HCT116 (cell line): ENCODE results near the gene TRIM60. TPM values are rescaled to one million over a fixed set of nuclear protein-coding genes. Genes with fewer than 3 reads are reported as not detected.

Source experiments
- ATAC-seq: fragments of 200-7000 bp; cut with Tn5 transposase; 2 replicates; pipeline ENCODE4 v1.9.1; 2020; ENCODE audit warnings: mild to moderate bottlenecking, moderate library complexity
- BruUV-seq: library from RNA; stranded (reverse); fragments of 400-500 nt; replicated peaks from 2 replicates; lab custom pipeline; 2021; lab: Mats Ljungman, UMichigan
- CTCF ChIA-PET: fragments of 300-600 bp; sonication (Branson Sonifier 250); formaldehyde crosslinking; loops from one replicate; lab custom pipeline; 2021; ENCODE audit warnings: antibody characterized with exemption; lab: Charles Lee
- POLR2A ChIA-PET: fragments of 300-600, 350-600 bp; sonication (Branson Sonifier 250); formaldehyde crosslinking; loops from one replicate; lab custom pipeline; 2021; ENCODE audit warnings: antibody characterized with exemption; lab: Charles Lee
- RAD21 ChIA-PET, 2 experiments: fragments of 300-600 bp; sonication (Branson Sonifier 250); formaldehyde crosslinking; loops; one replicate each; lab custom pipeline; 2023; ENCODE audit warnings: low total read pairs in 2 of 2; ENCODE audit not compliant: uncharacterized antibody in 2 of 2, unreplicated experiment in 2 of 2, low non-redundant PET in 1 of 2; lab: Charles Lee
- DNase-seq: peaks from one replicate; pipeline ENCODE4 v3.0.0-alpha.2; 2010; ENCODE audit warnings: low read depth, low spot score
- H2AFZ ChIP-seq: fragments of 200-600 bp; shearing (Covaris generic), sonication (generic); 2 replicates; pipeline ENCODE4 v1.6.1; 2017; ENCODE audit warnings: low read depth, mixed run types, mixed read lengths, antibody characterized with exemption, low read length; ENCODE audit not compliant: poor library complexity, severe bottlenecking
- H3K27ac ChIP-seq: 2 replicates; pipeline ENCODE4 v1.5.1; 2012; ENCODE audit warnings: low read depth, low read length
- H3K27me3 ChIP-seq: fragments of 200-600 bp; sonication (generic); 2 replicates; pipeline ENCODE4 v1.6.1; 2016; ENCODE audit warnings: mixed run types, low read length, mixed read lengths; ENCODE audit not compliant: insufficient read depth
- H3K36me3 ChIP-seq, 2 experiments: fragments of 200-500 bp in 1 of 2; fragments of 200-600 bp in 1 of 2; sonication (Bioruptor generic) in 1 of 2; sonication (generic) in 1 of 2; 2 replicates each; pipeline versions ENCODE4 v1.5.1 to v1.6.1; 2014 to 2016; ENCODE audit warnings: low read length in 2 of 2, inconsistent platforms in 1 of 2, mixed read lengths in 1 of 2, mixed run types in 1 of 2; ENCODE audit not compliant: insufficient read depth in 2 of 2, control insufficient read depth in 1 of 2
- H3K4me1 ChIP-seq, 2 experiments: fragments of 200-600 bp in 1 of 2; sonication (generic) in 1 of 2; 2 replicates each; pipeline versions ENCODE4 v1.5.1 to v1.6.1; 2012 to 2017; ENCODE audit warnings: low read length in 2 of 2, inconsistent platforms in 1 of 2, mild to moderate bottlenecking in 1 of 2, mixed read lengths in 1 of 2, mixed run types in 1 of 2, moderate library complexity in 1 of 2; ENCODE audit not compliant: insufficient read depth in 2 of 2, control insufficient read depth in 1 of 2
- H3K4me2 ChIP-seq: fragments of 200-600 bp; sonication (generic); 2 replicates; pipeline ENCODE4 v1.6.1; 2017; ENCODE audit warnings: mixed run types, low read length, mixed read lengths
- H3K4me3 ChIP-seq, 2 experiments: fragments of 200-600 bp in 1 of 2; sonication (generic) in 1 of 2; replicated peaks in 1 of 2; 2 replicates each; pipeline ENCODE4 v1.5.1; 2011 to 2016; ENCODE audit warnings: low read length in 2 of 2, control low read depth in 1 of 2, low read depth in 1 of 2, mild to moderate bottlenecking in 1 of 2, mixed read lengths in 1 of 2, mixed run types in 1 of 2
- H3K79me2 ChIP-seq: fragments of 200-600 bp; sonication (generic); 2 replicates; pipeline ENCODE4 v1.6.1; 2017; ENCODE audit warnings: mild to moderate bottlenecking, mixed run types, low read length, moderate library complexity, mixed read lengths; ENCODE audit not compliant: insufficient read depth
- H3K9ac ChIP-seq: fragments of 200-600 bp; sonication (generic); 2 replicates; pipeline ENCODE4 v1.6.1; 2016; ENCODE audit warnings: low read length, mixed read lengths
- H3K9me2 ChIP-seq: fragments of 200-600 bp; sonication (generic), shearing (Covaris generic); 2 replicates; pipeline ENCODE4 v1.6.1; 2017; ENCODE audit warnings: mixed run types, mild to moderate bottlenecking, moderate library complexity; ENCODE audit not compliant: insufficient read depth
- H3K9me3 ChIP-seq, 2 experiments: fragments of 200-500 bp in 1 of 2; fragments of 200-600 bp in 1 of 2; sonication (Bioruptor generic) in 1 of 2; sonication (generic) in 1 of 2; 2 replicates each; pipeline ENCODE4 v1.6.1; 2014 to 2017; ENCODE audit warnings: low read length in 2 of 2, mixed read lengths in 2 of 2, inconsistent platforms in 1 of 2, low read depth in 1 of 2, mild to moderate bottlenecking in 1 of 2, mixed run types in 1 of 2, moderate library complexity in 1 of 2; ENCODE audit not compliant: control insufficient read depth in 1 of 2, insufficient read depth in 1 of 2
- H4K20me1 ChIP-seq: fragments of 200-600 bp; sonication (generic), shearing (Covaris generic); 2 replicates; pipeline ENCODE4 v1.6.1; 2017; ENCODE audit warnings: mixed run types, mild to moderate bottlenecking, moderate library complexity; ENCODE audit not compliant: insufficient read depth
- ATF3 ChIP-seq: IDR thresholded peaks from 2 replicates; pipeline ENCODE4 v1.6.1; 2012
- CBX3 ChIP-seq: IDR thresholded peaks from 2 replicates; pipeline ENCODE4 v1.6.1; 2012; ENCODE audit warnings: low read depth
- CTCF ChIP-seq, 3 experiments: fragments of 200-600 bp in 1 of 3; sonication (generic) in 1 of 3; IDR thresholded peaks in 2 of 3; conservative IDR thresholded peaks in 1 of 3; 2 replicates each; pipeline ENCODE4 v1.5.1; 2012 to 2017; ENCODE audit warnings: low read depth in 2 of 3, low read length in 2 of 3, antibody characterized with exemption in 1 of 3, borderline replicate concordance in 1 of 3, control low read depth in 1 of 3, mild to moderate bottlenecking in 1 of 3, mixed read lengths in 1 of 3, mixed run types in 1 of 3, moderate library complexity in 1 of 3; ENCODE audit not compliant: insufficient read depth in 1 of 3
- EGR1 ChIP-seq: IDR thresholded peaks from 2 replicates; pipeline ENCODE4 v1.6.1; 2012; ENCODE audit warnings: low read depth
- ELF1 ChIP-seq: IDR thresholded peaks from 2 replicates; pipeline ENCODE4 v1.6.1; 2012; ENCODE audit warnings: low read depth, borderline replicate concordance
- EZH2phosphoT487 ChIP-seq: fragments of 200-600 bp; IDR thresholded peaks from 2 replicates; pipeline ENCODE4 v1.6.1; 2018; ENCODE audit warnings: antibody characterized with exemption, borderline replicate concordance
- MAX ChIP-seq: IDR thresholded peaks from 2 replicates; pipeline ENCODE4 v1.6.1; 2012
- POLR2A ChIP-seq: IDR thresholded peaks from 2 replicates; pipeline ENCODE4 v1.7.0; 2011; ENCODE audit warnings: borderline replicate concordance; ENCODE audit not compliant: insufficient read depth, insufficient read length; ENCODE audit errors: extremely low read depth
- POLR2AphosphoS5 ChIP-seq: IDR thresholded peaks from 2 replicates; pipeline ENCODE4 v1.6.1; 2011; ENCODE audit warnings: mild to moderate bottlenecking, low read depth, low read length, moderate library complexity
- RAD21 ChIP-seq: IDR thresholded peaks from 2 replicates; pipeline ENCODE4 v1.6.1; 2012; ENCODE audit warnings: low read depth, mild to moderate bottlenecking
- REST ChIP-seq: IDR thresholded peaks from 2 replicates; pipeline ENCODE4 v1.6.1; 2012; ENCODE audit warnings: low read depth
- SIN3A ChIP-seq: IDR thresholded peaks from 2 replicates; pipeline ENCODE4 v1.6.1; 2012; ENCODE audit warnings: low read depth
- SP1 ChIP-seq: IDR thresholded peaks from 2 replicates; pipeline ENCODE4 v1.6.1; 2012; ENCODE audit warnings: low read depth
- SRF ChIP-seq: IDR thresholded peaks from 2 replicates; pipeline ENCODE4 v1.6.1; 2012; ENCODE audit warnings: low read depth
- ZBTB33 ChIP-seq: IDR thresholded peaks from 2 replicates; pipeline ENCODE4 v1.6.1; 2011; ENCODE audit warnings: mild to moderate bottlenecking, low read length, moderate library complexity; ENCODE audit not compliant: insufficient replicate concordance; ENCODE audit errors: extremely low read depth
- ZNF274 ChIP-seq: fragments of 200-500 bp; sonication (Bioruptor generic); IDR thresholded peaks from 2 replicates; pipeline ENCODE4 v1.6.1; 2014; ENCODE audit warnings: mild to moderate bottlenecking, low read depth, low read length, inconsistent platforms
- intact Hi-C: fragments of 100-400 bp; cut with micrococcal nuclease; formaldehyde crosslinking; loops from 2 replicates; pipeline ENCODE4 v1.10.0; 2022
- total RNA-seq: library from RNA; stranded (reverse); gene quantifications from one replicate; pipeline ENCODE4 v1.2.1, GENCODE V29; 2021; ENCODE audit not compliant: unreplicated experiment

The TRIM60 gene
- total RNA-seq, 1 experiment from 2014 or later, result not detected

- Histone ChIP-seq H3K27ac (no peak overlapping the region), H3K9me2 (no peaks in the 10 kb centered on the region), H3K9ac (no peak overlapping the region), H3K4me2 (no peak overlapping the region), H2AFZ (no peak overlapping the region), H3K4me1 (no peaks in the 10 kb centered on the region), H3K4me3 (no peak overlapping the region), H3K79me2 (no peaks in the 10 kb centered on the region), H3K9me3 (no peaks in the 10 kb centered on the region), H3K27me3 (no peaks in the 10 kb centered on the region), H3K36me3 (no peaks in the 10 kb centered on the region), H4K20me1 (no peaks in the 10 kb centered on the region)
- TF ChIP-seq MAX, result no peak
- TF ChIP-seq ATF3, result no peak
- TF ChIP-seq ZNF274, result no peak
- no peak for TF ChIP-seq EZH2phosphoT487
- TF ChIP-seq RAD21, result no peak
- no peak for TF ChIP-seq ZBTB33
- no peak for TF ChIP-seq POLR2AphosphoS5
- TF ChIP-seq SP1, result no peak
- TF ChIP-seq ELF1, result no peak
- TF ChIP-seq POLR2A, result no peak
- TF ChIP-seq SIN3A, result no peak
- TF ChIP-seq SRF, result no peak
- TF ChIP-seq CBX3, result no peak
- TF ChIP-seq CTCF (IDR thresholded peaks at IDR 0.05 in 2 of 3, conservative IDR thresholded peaks at IDR 0.05 in 1 of 3; ENCODE audit: borderline replicate concordance in 1 of 3, insufficient read depth in 1 of 3, low read depth in 2 of 3, low read length in 2 of 3), result no peak
- no peak for TF ChIP-seq REST
- no peak for TF ChIP-seq EGR1
- no TSS peak for BruUV-seq
- no peak for DNase-seq
- ChIA-PET RAD21 (no interaction called here), CTCF (no interaction called here), POLR2A (no interaction called here)
- ATAC-seq, result no peak
- intact Hi-C loops, result no loop called here
These were observed 24.9 kb upstream of the TRIM60 start for GRCh38 chr4:165006886-165007285.
